Ishikawa (cell line): ENCODE data around the gene NR1D2.

Source experiments
- CEBPB ChIP-seq: IDR thresholded peaks from 2 replicates; pipeline ENCODE4 v1.6.1; 2012
- CREB1 ChIP-seq: IDR thresholded peaks from 2 replicates; pipeline ENCODE4 v1.6.1; 2012; ENCODE audit warnings: low read depth
- EGR1 ChIP-seq: IDR thresholded peaks from 2 replicates; pipeline ENCODE4 v1.6.1; 2012
- EP300 ChIP-seq: IDR thresholded peaks from 2 replicates; pipeline ENCODE4 v1.6.1; 2012; ENCODE audit warnings: borderline replicate concordance
- FOXM1 ChIP-seq: IDR thresholded peaks from 2 replicates; pipeline ENCODE4 v1.6.1; 2012; ENCODE audit warnings: low read depth, borderline replicate concordance
- NFIC ChIP-seq: IDR thresholded peaks from 2 replicates; pipeline ENCODE4 v1.6.1; 2012
- RAD21 ChIP-seq: IDR thresholded peaks from 2 replicates; pipeline ENCODE4 v1.6.1; 2012; ENCODE audit warnings: low read depth
- TAF1 ChIP-seq: IDR thresholded peaks from 2 replicates; pipeline ENCODE4 v1.6.1; 2012; ENCODE audit warnings: low read depth, mild to moderate bottlenecking
- YY1 ChIP-seq: IDR thresholded peaks from 2 replicates; pipeline ENCODE4 v1.6.1; 2012; ENCODE audit warnings: low read depth
- ZBTB7A ChIP-seq: IDR thresholded peaks from 2 replicates; pipeline ENCODE4 v1.6.1; 2012; ENCODE audit warnings: low read depth
- TF ChIP-seq, protein P1 (sequence below): IDR thresholded peaks from 2 replicates; pipeline ENCODE4 v1.6.1; 2012
- TF ChIP-seq, protein P2 (sequence below): IDR thresholded peaks from 2 replicates; pipeline ENCODE4 v1.6.1; 2012; ENCODE audit warnings: low read depth, mild to moderate bottlenecking
- TF ChIP-seq, protein P3 (sequence below): IDR thresholded peaks from 2 replicates; pipeline ENCODE4 v1.6.1; 2012

DNA sequence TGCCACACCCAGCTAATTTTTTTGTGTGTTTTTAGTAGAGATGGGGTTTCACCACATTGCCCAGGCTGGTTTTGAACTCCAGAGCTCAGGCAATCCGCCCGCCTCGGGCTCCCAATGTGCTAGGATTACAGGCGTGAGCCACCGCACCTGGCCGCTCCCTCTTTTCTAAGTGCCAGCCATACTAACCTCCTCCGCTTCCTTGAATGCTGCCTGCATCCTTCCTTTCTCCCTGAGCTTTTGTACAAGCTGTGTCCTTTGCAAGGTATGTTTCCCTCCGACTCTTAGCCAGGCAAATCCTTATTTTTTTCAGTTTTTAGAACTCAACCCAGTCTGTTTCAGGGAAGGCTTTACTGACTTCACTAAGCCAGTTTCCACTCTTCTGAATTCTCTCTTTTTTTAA lies 60.6 kb downstream of the NR1D2 start:
- no peak for TF ChIP-seq FOXM1
- TF ChIP-seq, protein P1, sequence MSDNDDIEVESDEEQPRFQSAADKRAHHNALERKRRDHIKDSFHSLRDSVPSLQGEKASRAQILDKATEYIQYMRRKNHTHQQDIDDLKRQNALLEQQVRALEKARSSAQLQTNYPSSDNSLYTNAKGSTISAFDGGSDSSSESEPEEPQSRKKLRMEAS = no peak
- TF ChIP-seq EGR1 = no peak
- TF ChIP-seq NFIC = no peak
- no peak for TF ChIP-seq RAD21
- TF ChIP-seq EP300 = no peak
- no peak for TF ChIP-seq YY1
- no peak for TF ChIP-seq CREB1
- no peak for TF ChIP-seq ZBTB7A
- TF ChIP-seq, protein P2, sequence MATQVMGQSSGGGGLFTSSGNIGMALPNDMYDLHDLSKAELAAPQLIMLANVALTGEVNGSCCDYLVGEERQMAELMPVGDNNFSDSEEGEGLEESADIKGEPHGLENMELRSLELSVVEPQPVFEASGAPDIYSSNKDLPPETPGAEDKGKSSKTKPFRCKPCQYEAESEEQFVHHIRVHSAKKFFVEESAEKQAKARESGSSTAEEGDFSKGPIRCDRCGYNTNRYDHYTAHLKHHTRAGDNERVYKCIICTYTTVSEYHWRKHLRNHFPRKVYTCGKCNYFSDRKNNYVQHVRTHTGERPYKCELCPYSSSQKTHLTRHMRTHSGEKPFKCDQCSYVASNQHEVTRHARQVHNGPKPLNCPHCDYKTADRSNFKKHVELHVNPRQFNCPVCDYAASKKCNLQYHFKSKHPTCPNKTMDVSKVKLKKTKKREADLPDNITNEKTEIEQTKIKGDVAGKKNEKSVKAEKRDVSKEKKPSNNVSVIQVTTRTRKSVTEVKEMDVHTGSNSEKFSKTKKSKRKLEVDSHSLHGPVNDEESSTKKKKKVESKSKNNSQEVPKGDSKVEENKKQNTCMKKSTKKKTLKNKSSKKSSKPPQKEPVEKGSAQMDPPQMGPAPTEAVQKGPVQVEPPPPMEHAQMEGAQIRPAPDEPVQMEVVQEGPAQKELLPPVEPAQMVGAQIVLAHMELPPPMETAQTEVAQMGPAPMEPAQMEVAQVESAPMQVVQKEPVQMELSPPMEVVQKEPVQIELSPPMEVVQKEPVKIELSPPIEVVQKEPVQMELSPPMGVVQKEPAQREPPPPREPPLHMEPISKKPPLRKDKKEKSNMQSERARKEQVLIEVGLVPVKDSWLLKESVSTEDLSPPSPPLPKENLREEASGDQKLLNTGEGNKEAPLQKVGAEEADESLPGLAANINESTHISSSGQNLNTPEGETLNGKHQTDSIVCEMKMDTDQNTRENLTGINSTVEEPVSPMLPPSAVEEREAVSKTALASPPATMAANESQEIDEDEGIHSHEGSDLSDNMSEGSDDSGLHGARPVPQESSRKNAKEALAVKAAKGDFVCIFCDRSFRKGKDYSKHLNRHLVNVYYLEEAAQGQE = no peak
- no peak for TF ChIP-seq CEBPB
- TF ChIP-seq TAF1 = no peak
- TF ChIP-seq, protein P3, sequence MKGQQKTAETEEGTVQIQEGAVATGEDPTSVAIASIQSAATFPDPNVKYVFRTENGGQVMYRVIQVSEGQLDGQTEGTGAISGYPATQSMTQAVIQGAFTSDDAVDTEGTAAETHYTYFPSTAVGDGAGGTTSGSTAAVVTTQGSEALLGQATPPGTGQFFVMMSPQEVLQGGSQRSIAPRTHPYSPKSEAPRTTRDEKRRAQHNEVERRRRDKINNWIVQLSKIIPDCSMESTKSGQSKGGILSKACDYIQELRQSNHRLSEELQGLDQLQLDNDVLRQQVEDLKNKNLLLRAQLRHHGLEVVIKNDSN = no peak
